Nephron (organoid): Measurements from ENCODE around the gene DDX47.
"Not testable (repeated sequence)": the region's sequence is repeated elsewhere in the genome, so short reads cannot be mapped to it uniquely, and the experiment has no call there.

Experiments
- H3K27ac Mint-ChIP-seq, 3 experiments: 2 replicates each; pipeline ENCODE4 v1.8.0; 2020; ENCODE audit warnings: mixed read lengths in 3 of 3, mild to moderate bottlenecking in 2 of 3, moderate library complexity in 1 of 3
- H3K27me3 Mint-ChIP-seq: 2 replicates; pipeline ENCODE4 v1.8.0; 2021; ENCODE audit warnings: low read depth, mild to moderate bottlenecking, moderate library complexity, mixed read lengths
- H3K36me3 Mint-ChIP-seq: 2 replicates; pipeline ENCODE4 v1.8.0; 2020; ENCODE audit warnings: low read depth, mixed read lengths
- H3K4me1 Mint-ChIP-seq: 2 replicates; pipeline ENCODE4 v1.8.0; 2020; ENCODE audit warnings: mixed read lengths
- H3K4me3 Mint-ChIP-seq, 3 experiments: 2 replicates each; pipeline ENCODE4 v1.8.0; 2020; ENCODE audit warnings: mild to moderate bottlenecking in 3 of 3, mixed read lengths in 3 of 3, moderate library complexity in 2 of 3
- H3K9me3 Mint-ChIP-seq: 2 replicates; pipeline ENCODE4 v1.8.0; 2020; ENCODE audit warnings: mixed read lengths
- CTCF ChIP-seq, 3 experiments: fragments of 200-600 bp; sonication (generic); IDR thresholded peaks; one replicate each; pipeline ENCODE4 v1.5.0; 2021; ENCODE audit warnings: antibody characterized with exemption in 3 of 3; ENCODE audit not compliant: unreplicated experiment in 3 of 3

DDX47 gene

GRCh38 chr12:12797794-12798152 lies 15.4 kb upstream of the DDX47 start:
- TF ChIP-seq CTCF (IDR thresholded peaks at IDR 0.05; ENCODE audit: unreplicated experiment in 3 of 3) = no peak
- Mint-ChIP-seq H3K36me3 (no peaks in the 10 kb centered on the region), H3K27ac (peak overlapping the region in 2 of 3 experiments; percentile 4 to 50), H3K9me3 (no peaks in the 10 kb centered on the region), H3K4me3 (no peak overlapping the region), H3K27me3 (no peaks in the 10 kb centered on the region), H3K4me1 (peaks cover 10% of the 10 kb centered on the region)

- Mint-ChIP-seq H3K4me3 (no peak overlapping the region), H3K27ac (no peak overlapping the region), H3K27me3 (no peaks in the 10 kb centered on the region), H3K9me3 (no peaks in the 10 kb centered on the region), H3K4me1 (peaks cover 8% of the 10 kb centered on the region), H3K36me3 (no peaks in the 10 kb centered on the region)
- no peak for TF ChIP-seq CTCF (IDR thresholded peaks at IDR 0.05; ENCODE audit: unreplicated experiment in 3 of 3)
These were observed 14.7 kb upstream of the DDX47 start for GRCh38 chr12:12798480-12798879.

GRCh38 chr12:12799163-12799920 lies 13.8 kb upstream of the DDX47 start:
- TF ChIP-seq CTCF (IDR thresholded peaks at IDR 0.05; ENCODE audit: unreplicated experiment in 3 of 3) = no peak
- Mint-ChIP-seq H3K27ac (peak overlapping the region in 1 of 3 experiments; percentile 10), H3K9me3 (no peaks in the 10 kb centered on the region), H3K4me3 (no peak overlapping the region), H3K4me1 (peaks cover 8% of the 10 kb centered on the region), H3K36me3 (no peaks in the 10 kb centered on the region), H3K27me3 (no peaks in the 10 kb centered on the region)

- Mint-ChIP-seq H3K4me1 (peaks cover 5% of the 10 kb centered on the region), H3K4me3 (no peak overlapping the region)
These were observed 12.6 kb upstream of the DDX47 start for GRCh38 chr12:12800406-12801180.

GRCh38 chr12:12801656-12802055 lies 11.5 kb upstream of the DDX47 start:
- peaks cover 10% of the 10 kb centered on the region for H3K4me1 Mint-ChIP-seq
- not testable (repeated sequence) for H3K9me3 Mint-ChIP-seq, H3K36me3 Mint-ChIP-seq, H3K27me3 Mint-ChIP-seq, H3K4me3 Mint-ChIP-seq
- H3K27ac Mint-ChIP-seq = peak overlapping the region in 1 of 3 experiments; percentile 34

More at GRCh38 chr12:12800406-12801180, 12.6 kb upstream of the DDX47 start:
- Mint-ChIP-seq H3K36me3 (no peaks in the 10 kb centered on the region), H3K27me3 (no peaks in the 10 kb centered on the region), H3K9me3 (no peaks in the 10 kb centered on the region), H3K27ac (peak overlapping the region; percentile 5 to 97 (median 85))
- TF ChIP-seq CTCF (IDR thresholded peaks at IDR 0.05; ENCODE audit: unreplicated experiment in 3 of 3) = no peak

- Mint-ChIP-seq H3K27ac (peak overlapping the region in 2 of 3 experiments; percentile 17 to 50), H3K27me3 (no peaks in the 10 kb centered on the region), H3K9me3 (no peaks in the 10 kb centered on the region), H3K36me3 (no peaks in the 10 kb centered on the region), H3K4me3 (no peak overlapping the region), H3K4me1 (peaks cover 14% of the 10 kb centered on the region)
- TF ChIP-seq CTCF (IDR thresholded peaks at IDR 0.05; ENCODE audit: unreplicated experiment in 3 of 3) = no peak
These were observed 10.0 kb upstream of the DDX47 start for GRCh38 chr12:12803186-12803585.
